Uterus (tissue), 2 donors: Measurements from ENCODE around the gene LRP1.
A peak's percentile ranks its signal among the peaks of the same experiment; 100 is the strongest.

Source experiments
- POLR2A ChIP-seq, 2 donors: fragments of 450-650 bp; IDR thresholded peaks; one replicate each; pipeline ENCODE4 v1.6.1; 2016; ENCODE audit warnings: antibody characterized with exemption in 2 of 2, mild to moderate bottlenecking in 1 of 2, moderate library complexity in 1 of 2
- TF ChIP-seq, protein P1 (sequence below), 4 experiments: fragments of 200-600 bp in 2 of 4; fragments of 450-650 bp in 2 of 4; sonication (generic) in 2 of 4; IDR thresholded peaks; one replicate each; pipeline ENCODE4 v1.5.1; 2016 to 2019; ENCODE audit warnings: antibody characterized with exemption in 4 of 4, mild to moderate bottlenecking in 2 of 4, moderate library complexity in 1 of 4

DNA sequence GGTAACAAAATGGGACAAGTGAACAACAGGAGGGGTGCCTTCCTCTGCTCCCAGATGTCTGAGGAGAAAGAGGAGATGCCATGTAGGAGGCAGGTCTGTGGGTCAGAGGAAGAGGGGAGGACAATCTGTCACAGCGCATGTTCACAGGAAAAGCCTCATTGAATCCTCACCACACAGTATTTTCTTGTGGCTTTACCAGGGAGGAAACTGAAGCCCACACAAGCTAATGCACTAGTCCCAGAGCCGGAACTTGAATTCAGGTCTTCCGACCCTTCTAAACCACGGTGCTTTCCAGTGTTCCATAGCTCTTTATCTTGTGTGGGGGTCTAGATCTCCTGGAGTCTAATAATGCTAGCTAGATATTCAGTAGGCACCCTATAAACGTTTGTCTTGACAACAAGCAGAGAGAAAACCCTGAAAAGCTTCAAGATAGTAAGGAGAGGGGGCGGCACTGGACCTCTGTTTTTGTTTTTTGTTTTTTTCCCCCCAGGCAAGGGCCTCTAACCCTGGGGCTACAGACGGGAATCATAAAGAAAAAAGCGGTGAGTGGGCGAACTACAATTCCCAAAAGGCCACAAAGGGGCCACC is 100.9 kb downstream of the LRP1 start:
- TF ChIP-seq POLR2A (IDR thresholded peaks at IDR 0.05): no peak
- TF ChIP-seq, protein P1, sequence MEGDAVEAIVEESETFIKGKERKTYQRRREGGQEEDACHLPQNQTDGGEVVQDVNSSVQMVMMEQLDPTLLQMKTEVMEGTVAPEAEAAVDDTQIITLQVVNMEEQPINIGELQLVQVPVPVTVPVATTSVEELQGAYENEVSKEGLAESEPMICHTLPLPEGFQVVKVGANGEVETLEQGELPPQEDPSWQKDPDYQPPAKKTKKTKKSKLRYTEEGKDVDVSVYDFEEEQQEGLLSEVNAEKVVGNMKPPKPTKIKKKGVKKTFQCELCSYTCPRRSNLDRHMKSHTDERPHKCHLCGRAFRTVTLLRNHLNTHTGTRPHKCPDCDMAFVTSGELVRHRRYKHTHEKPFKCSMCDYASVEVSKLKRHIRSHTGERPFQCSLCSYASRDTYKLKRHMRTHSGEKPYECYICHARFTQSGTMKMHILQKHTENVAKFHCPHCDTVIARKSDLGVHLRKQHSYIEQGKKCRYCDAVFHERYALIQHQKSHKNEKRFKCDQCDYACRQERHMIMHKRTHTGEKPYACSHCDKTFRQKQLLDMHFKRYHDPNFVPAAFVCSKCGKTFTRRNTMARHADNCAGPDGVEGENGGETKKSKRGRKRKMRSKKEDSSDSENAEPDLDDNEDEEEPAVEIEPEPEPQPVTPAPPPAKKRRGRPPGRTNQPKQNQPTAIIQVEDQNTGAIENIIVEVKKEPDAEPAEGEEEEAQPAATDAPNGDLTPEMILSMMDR (IDR thresholded peaks at IDR 0.05): peak in 3 of 4 experiments; percentile 17 to 31 (median 17)
